ENCODE measurements around the gene IFT22. TPM values are rescaled to one million over a fixed set of nuclear protein-coding genes. Genes with fewer than 3 reads are reported as not detected.
"Not testable (repeated sequence)": the region's sequence is repeated elsewhere in the genome, so short reads cannot be mapped to it uniquely, and the experiment has no call there.

IFT22 gene
- total RNA-seq, 2 donors from 2014 or later: 22.0 to 26.9 TPM

- no peak overlapping the region for H3K4me3 ChIP-seq
- H3K27ac ChIP-seq: no peak overlapping the region
- no peaks in the 10 kb centered on the region for H3K4me1 ChIP-seq
- no peak for DNase-seq (ENCODE audit: low spot score)
- H3K27me3 ChIP-seq: no peaks in the 10 kb centered on the region
- no peaks in the 10 kb centered on the region for H3K9me3 ChIP-seq
- no peaks in the 10 kb centered on the region for H3K36me3 ChIP-seq
- TF ChIP-seq, protein P1, sequence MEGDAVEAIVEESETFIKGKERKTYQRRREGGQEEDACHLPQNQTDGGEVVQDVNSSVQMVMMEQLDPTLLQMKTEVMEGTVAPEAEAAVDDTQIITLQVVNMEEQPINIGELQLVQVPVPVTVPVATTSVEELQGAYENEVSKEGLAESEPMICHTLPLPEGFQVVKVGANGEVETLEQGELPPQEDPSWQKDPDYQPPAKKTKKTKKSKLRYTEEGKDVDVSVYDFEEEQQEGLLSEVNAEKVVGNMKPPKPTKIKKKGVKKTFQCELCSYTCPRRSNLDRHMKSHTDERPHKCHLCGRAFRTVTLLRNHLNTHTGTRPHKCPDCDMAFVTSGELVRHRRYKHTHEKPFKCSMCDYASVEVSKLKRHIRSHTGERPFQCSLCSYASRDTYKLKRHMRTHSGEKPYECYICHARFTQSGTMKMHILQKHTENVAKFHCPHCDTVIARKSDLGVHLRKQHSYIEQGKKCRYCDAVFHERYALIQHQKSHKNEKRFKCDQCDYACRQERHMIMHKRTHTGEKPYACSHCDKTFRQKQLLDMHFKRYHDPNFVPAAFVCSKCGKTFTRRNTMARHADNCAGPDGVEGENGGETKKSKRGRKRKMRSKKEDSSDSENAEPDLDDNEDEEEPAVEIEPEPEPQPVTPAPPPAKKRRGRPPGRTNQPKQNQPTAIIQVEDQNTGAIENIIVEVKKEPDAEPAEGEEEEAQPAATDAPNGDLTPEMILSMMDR (IDR thresholded peaks at IDR 0.05): no peak
Observed at GRCh38 chr7:101271021-101271420, 50.6 kb downstream of the IFT22 start.

DNA sequence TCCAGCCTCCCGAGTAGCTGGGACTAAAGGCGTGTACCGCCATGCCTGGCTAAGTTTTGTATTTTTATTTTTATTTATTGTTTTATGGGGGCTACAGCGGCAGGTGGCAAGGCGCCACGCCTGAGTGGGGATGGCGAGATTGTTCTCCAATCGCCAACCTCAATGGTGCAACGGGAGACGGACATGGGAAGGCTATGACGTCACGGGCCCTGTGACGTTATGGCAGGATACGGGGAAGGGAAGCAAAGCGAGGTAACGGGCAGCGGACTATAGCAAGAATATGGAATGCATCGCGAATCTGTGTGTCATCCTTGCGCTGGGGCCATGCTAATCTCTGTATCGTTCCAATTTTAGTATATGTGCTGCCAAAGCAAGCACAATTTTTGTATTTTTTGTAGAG, 51.9 kb downstream of the IFT22 start:
- Histone ChIP-seq H3K9me3 (no peaks in the 10 kb centered on the region), H3K27me3 (no peaks in the 10 kb centered on the region), H3K4me1 (no peaks in the 10 kb centered on the region), H3K27ac (no peak overlapping the region), H3K4me3 (no peak overlapping the region), H3K36me3 (no peaks in the 10 kb centered on the region)
- no peak for DNase-seq (ENCODE audit: low spot score)
- TF ChIP-seq, protein P1 (IDR thresholded peaks at IDR 0.05): no peak

- Histone ChIP-seq H3K27ac (no peak overlapping the region), H3K4me1 (peaks cover 0 to 6% of the 10 kb centered on the region in 2 donors), H3K9me3 (no peaks in the 10 kb centered on the region), H3K4me3 (no peak overlapping the region), H3K27me3 (no peaks in the 10 kb centered on the region), H3K36me3 (no peaks in the 10 kb centered on the region)
- TF ChIP-seq, protein P1 (IDR thresholded peaks at IDR 0.05): no peak
- DNase-seq (ENCODE audit: low spot score): no peak
Observed at GRCh38 chr7:101265622-101266516, 55.7 kb downstream of the IFT22 start.

GRCh38 chr7:101264102-101264706, 57.4 kb downstream of the IFT22 start:
- not testable (repeated sequence) for H3K27me3 ChIP-seq; H3K36me3 ChIP-seq; H3K27ac ChIP-seq; H3K9me3 ChIP-seq; H3K4me3 ChIP-seq; H3K4me1 ChIP-seq; DNase-seq (ENCODE audit: low spot score)

Other genes with a start within 250 kb of the IFT22 start
- 10 to 100 TPM; 10.2 to 15.2 TPM for gene TRIM56, start 236.3 kb downstream of the IFT22 start, total RNA-seq
- gene SERPINE1, start 194.7 kb downstream of the IFT22 start, total RNA-seq: 10 to 100 TPM; 28.0 to 40.8 TPM
- 10 to 100 TPM; 16.1 to 18.8 TPM for gene AP1S1, start 167.3 kb downstream of the IFT22 start, total RNA-seq
- not detected for gene VGF, start 156.2 kb downstream of the IFT22 start, total RNA-seq
- not detected for gene NAT16, start 141.5 kb downstream of the IFT22 start, total RNA-seq
- gene MOGAT3, start 120.8 kb downstream of the IFT22 start, total RNA-seq: not detected
- 10 to 100 TPM; 35.5 to 35.9 TPM for gene PLOD3, start 104.2 kb downstream of the IFT22 start, total RNA-seq
- gene ZNHIT1, start 103.6 kb downstream of the IFT22 start, total RNA-seq: 10 to 100 TPM; 65.3 to 69.6 TPM
- 10 to 100 TPM; 16.5 to 50.2 TPM for gene CLDN15, start 84.0 kb downstream of the IFT22 start, total RNA-seq
- 100 to 1,000 TPM; 359 to 459 TPM for gene FIS1, start 76.7 kb downstream of the IFT22 start, total RNA-seq
- not detected for gene COL26A1, start 41.1 kb upstream of the IFT22 start, total RNA-seq

All from right atrium auricular region (tissue), 2 donors.